ENCODE data around the gene FOXA2. TPM values are rescaled to one million over a fixed set of nuclear protein-coding genes. Genes with fewer than 3 reads are reported as not detected.

Gene FOXA2
- total and polyA plus RNA-seq, 2 of the 13 experiments (the other 11 are each of a cell fraction or from before 2014, with no cell fraction given), result 8.8 to 12.2 TPM

GRCh38 chr20:22583773-22584521 is 425 bp downstream of the FOXA2 start (continued):
- peak; percentile 64; the same call in 1 of the 2 replicates for TF ChIP-seq FOXP4 (CRISPR knock-in tag; IDR thresholded peaks at IDR 0.05)
- no peak for TF ChIP-seq ZNF24 (IDR thresholded peaks at IDR 0.05)
- no peak for TF ChIP-seq RAD51 (IDR thresholded peaks at IDR 0.05; ENCODE audit: borderline replicate concordance)
- TF ChIP-seq SMAD1 (CRISPR knock-in tag; IDR thresholded peaks at IDR 0.05; ENCODE audit: borderline replicate concordance, low read depth), result no peak; the same call in 1 of the 2 replicates
- no peak for TF ChIP-seq NR3C1 (CRISPR knock-in tag; IDR thresholded peaks at IDR 0.05)
- peak; percentile 40; the same call in 1 of the 2 replicates for TF ChIP-seq ESRRA (CRISPR knock-in tag; IDR thresholded peaks at IDR 0.05; ENCODE audit: low read depth)
- TF ChIP-seq NFE2 (CRISPR knock-in tag; IDR thresholded peaks at IDR 0.05), result no peak
- TF ChIP-seq NCOA2 (CRISPR knock-in tag; IDR thresholded peaks at IDR 0.05), result no peak; the same call in 1 of the 2 replicates
- TF ChIP-seq SP5 (CRISPR knock-in tag; IDR thresholded peaks at IDR 0.05; ENCODE audit: borderline replicate concordance, low read depth), result peak; percentile 64; the same call in 1 of the 2 replicates
- TF ChIP-seq DDIT3 (CRISPR knock-in tag; IDR thresholded peaks at IDR 0.05), result no peak
- TF ChIP-seq ZBTB37 (CRISPR knock-in tag; IDR thresholded peaks at IDR 0.05), result no peak
- TF ChIP-seq ZNF431 (CRISPR knock-in tag; IDR thresholded peaks at IDR 0.05; ENCODE audit: borderline replicate concordance, low read depth), result no peak; the same call in 1 of the 2 replicates
- no peak; the same call in 1 of the 2 replicates for TF ChIP-seq RERE (CRISPR knock-in tag; IDR thresholded peaks at IDR 0.05; ENCODE audit: low read depth)
- no peak for TF ChIP-seq ZNF546 (CRISPR knock-in tag; conservative IDR thresholded peaks at IDR 0.05)
- peak; percentile 53; the same call in 1 of the 2 replicates for TF ChIP-seq NR2F2 (IDR thresholded peaks at IDR 0.05; ENCODE audit: borderline replicate concordance, low read depth)
- TF ChIP-seq ARHGAP35 (CRISPR knock-in tag; IDR thresholded peaks at IDR 0.05; ENCODE audit: borderline replicate concordance), result no peak
- no peak for TF ChIP-seq NONO (IDR thresholded peaks at IDR 0.05)
- TF ChIP-seq NONO (CRISPR knock-in tag; conservative IDR thresholded peaks at IDR 0.05), result peak; percentile 56; the same call in 1 of the 2 replicates
- no peak for TF ChIP-seq ZNF256 (CRISPR knock-in tag; conservative IDR thresholded peaks at IDR 0.05)
- TF ChIP-seq ZNF790 (CRISPR knock-in tag; IDR thresholded peaks at IDR 0.05; ENCODE audit: borderline replicate concordance), result no peak
- TF ChIP-seq ZKSCAN1 (IDR thresholded peaks at IDR 0.05; ENCODE audit: low read length), result no peak
- no peak for TF ChIP-seq DNMT1 (CRISPR knock-in tag; IDR thresholded peaks at IDR 0.05)
